ENCODE measurements around the gene PLA2R1. TPM values are rescaled to one million over a fixed set of nuclear protein-coding genes. Genes with fewer than 3 reads are reported as not detected.
A peak's percentile ranks its signal among the peaks of the same experiment; 100 is the strongest.

PLA2R1 gene
- total and polyA plus RNA-seq, 10 of the 15 experiments (the other 5 are each of a cell fraction or from before 2014, with no cell fraction given) = 0.01 to 0.05 (median 0.02) TPM; not detected in 6

DNA sequence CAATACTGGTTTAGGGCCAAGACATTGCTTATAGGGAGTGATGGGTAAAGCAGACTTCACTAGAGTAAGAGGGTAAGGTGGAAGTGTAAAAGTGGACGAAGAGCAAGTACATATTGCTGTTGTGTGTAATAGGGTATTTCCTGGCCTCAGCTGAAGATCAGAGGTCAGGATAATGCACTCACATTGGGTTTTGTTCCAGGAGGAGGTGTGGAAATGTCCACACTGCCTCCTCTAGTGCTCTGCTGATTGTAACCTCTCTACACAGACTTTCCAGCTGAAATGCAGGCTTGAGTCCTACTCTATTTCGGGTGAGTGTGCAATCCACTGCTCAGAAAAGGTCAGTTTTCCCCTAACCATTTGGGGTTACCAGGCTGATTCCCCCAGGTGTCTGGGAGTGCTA, 41.7 kb upstream of the PLA2R1 start:
- no TSS peak for BruUV-seq (replicated peaks)
- SMC1A ChIA-PET (ENCODE audit: uncharacterized antibody, unreplicated experiment) = no interaction called here

DNA sequence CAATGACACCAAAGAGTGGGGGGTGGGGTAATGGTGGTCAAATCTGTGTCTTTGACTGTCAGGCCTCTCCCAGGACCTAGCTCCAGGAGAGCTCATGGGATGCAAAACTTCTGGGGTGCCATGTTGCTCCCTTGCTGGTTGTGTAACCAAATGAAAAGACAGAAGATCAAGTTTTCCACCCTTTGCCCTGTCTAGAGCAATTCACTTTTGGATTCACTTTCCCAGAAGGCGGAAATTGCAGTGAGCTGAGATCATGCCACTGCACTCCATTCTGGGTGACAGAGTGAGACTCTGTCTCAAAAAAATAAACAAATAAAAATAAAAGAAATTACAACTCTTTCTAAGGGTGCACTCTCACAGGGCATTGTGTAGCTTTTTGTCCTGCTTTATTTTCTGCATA, 34.9 kb upstream of the PLA2R1 start:
- no peak overlapping the region for H3K27ac ChIP-seq (ENCODE audit: control insufficient read depth, insufficient read depth)
- TF ChIP-seq, protein P1, sequence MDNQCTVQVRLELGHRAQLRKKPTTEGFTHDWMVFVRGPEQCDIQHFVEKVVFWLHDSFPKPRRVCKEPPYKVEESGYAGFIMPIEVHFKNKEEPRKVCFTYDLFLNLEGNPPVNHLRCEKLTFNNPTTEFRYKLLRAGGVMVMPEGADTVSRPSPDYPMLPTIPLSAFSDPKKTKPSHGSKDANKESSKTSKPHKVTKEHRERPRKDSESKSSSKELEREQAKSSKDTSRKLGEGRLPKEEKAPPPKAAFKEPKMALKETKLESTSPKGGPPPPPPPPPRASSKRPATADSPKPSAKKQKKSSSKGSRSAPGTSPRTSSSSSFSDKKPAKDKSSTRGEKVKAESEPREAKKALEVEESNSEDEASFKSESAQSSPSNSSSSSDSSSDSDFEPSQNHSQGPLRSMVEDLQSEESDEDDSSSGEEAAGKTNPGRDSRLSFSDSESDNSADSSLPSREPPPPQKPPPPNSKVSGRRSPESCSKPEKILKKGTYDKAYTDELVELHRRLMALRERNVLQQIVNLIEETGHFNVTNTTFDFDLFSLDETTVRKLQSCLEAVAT (IDR thresholded peaks at IDR 0.05) = no peak
- TF ChIP-seq NKRF (conservative IDR thresholded peaks at IDR 0.05) = no peak
- no peak for TF ChIP-seq TCF7 (IDR thresholded peaks at IDR 0.05; ENCODE audit: borderline replicate concordance)
- no peak for TF ChIP-seq EP300 (IDR thresholded peaks at IDR 0.05; ENCODE audit: borderline replicate concordance in 1 of 2, control insufficient read depth in 1 of 2, low read depth in 2 of 2, low read length in 2 of 2)
- TF ChIP-seq, protein P2, sequence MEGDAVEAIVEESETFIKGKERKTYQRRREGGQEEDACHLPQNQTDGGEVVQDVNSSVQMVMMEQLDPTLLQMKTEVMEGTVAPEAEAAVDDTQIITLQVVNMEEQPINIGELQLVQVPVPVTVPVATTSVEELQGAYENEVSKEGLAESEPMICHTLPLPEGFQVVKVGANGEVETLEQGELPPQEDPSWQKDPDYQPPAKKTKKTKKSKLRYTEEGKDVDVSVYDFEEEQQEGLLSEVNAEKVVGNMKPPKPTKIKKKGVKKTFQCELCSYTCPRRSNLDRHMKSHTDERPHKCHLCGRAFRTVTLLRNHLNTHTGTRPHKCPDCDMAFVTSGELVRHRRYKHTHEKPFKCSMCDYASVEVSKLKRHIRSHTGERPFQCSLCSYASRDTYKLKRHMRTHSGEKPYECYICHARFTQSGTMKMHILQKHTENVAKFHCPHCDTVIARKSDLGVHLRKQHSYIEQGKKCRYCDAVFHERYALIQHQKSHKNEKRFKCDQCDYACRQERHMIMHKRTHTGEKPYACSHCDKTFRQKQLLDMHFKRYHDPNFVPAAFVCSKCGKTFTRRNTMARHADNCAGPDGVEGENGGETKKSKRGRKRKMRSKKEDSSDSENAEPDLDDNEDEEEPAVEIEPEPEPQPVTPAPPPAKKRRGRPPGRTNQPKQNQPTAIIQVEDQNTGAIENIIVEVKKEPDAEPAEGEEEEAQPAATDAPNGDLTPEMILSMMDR (IDR thresholded peaks at IDR 0.05 in 2 of 3, conservative IDR thresholded peaks at IDR 0.05 in 1 of 3; ENCODE audit: control insufficient read depth in 2 of 3, extremely low read depth in 1 of 3, insufficient read depth in 1 of 3, low read depth in 3 of 3, low read length in 3 of 3) = no peak
- no peak overlapping the region for H3K4me2 ChIP-seq (ENCODE audit: control insufficient read depth, insufficient read depth)
- H3K9me3 ChIP-seq (replicated peaks; ENCODE audit: control insufficient read depth, insufficient read depth, low read length) = no peaks in the 10 kb centered on the region; the same call in 2 of the 3 replicates
- CTCF ChIA-PET = interaction anchor here (1.1 to 1.7 kb wide), 5 partner anchors 11 to 112 kb away, joined by 3 to 8 read pairs (median 5); no protein-coding TSS in a partner anchor
- no peak overlapping the region for H3K9ac ChIP-seq (ENCODE audit: control insufficient read depth, insufficient read depth, low read length)
- SMC1A ChIA-PET (ENCODE audit: uncharacterized antibody, unreplicated experiment) = interaction anchor here (0.6 to 1.5 kb wide), 6 partner anchors 8 to 437 kb away, joined by 3 to 5 read pairs (median 3); no protein-coding TSS in a partner anchor
- no TSS peak for BruUV-seq (replicated peaks)
- H3K79me2 ChIP-seq (ENCODE audit: control insufficient read depth, insufficient read depth, low read length) = no peaks in the 10 kb centered on the region
- no peak overlapping the region for H3K4me3 ChIP-seq
- 96% methylated on average over 1 of the region's 1 CpG for WGBS (ENCODE audit: insufficient coverage, insufficient replicate concordance, low lambda C conversion rate, missing lambda C conversion rate)
- no peaks in the 10 kb centered on the region for H3K36me3 ChIP-seq (ENCODE audit: control insufficient read depth in 2 of 2, insufficient read depth in 2 of 2, low read length in 1 of 2)
- RAD21 ChIA-PET (ENCODE audit: unreplicated experiment) = interaction anchor here (0.9 to 1.4 kb wide), 2 partner anchors 11 to 113 kb away, joined by 3 read pairs; no protein-coding TSS in a partner anchor
- H3K27me3 ChIP-seq (replicated peaks in 1 of 2; ENCODE audit: control insufficient read depth in 2 of 2, insufficient read depth in 2 of 2, low read length in 1 of 2) = peaks cover 0 to 1% of the 10 kb centered on the region in 2 experiments; a peak in 2 of 4 replicates
- POLR2A ChIA-PET = no interaction called here
- no peaks in the 10 kb centered on the region for H4K20me1 ChIP-seq (ENCODE audit: control insufficient read depth, insufficient read depth)
- intact Hi-C loops (cut with micrococcal nuclease; ENCODE audit: unreplicated experiment) = no loop called here
- no peak for ATAC-seq
- H3K4me1 ChIP-seq (ENCODE audit: control insufficient read depth, insufficient read depth, low read length) = no peaks in the 10 kb centered on the region
- DNase-seq (ENCODE audit: low read depth, low spot score) = no peak
- no peak overlapping the region for H2AFZ ChIP-seq (ENCODE audit: control insufficient read depth, low read depth, low read length)
- FAIRE-seq = no peak
- in situ Hi-C loops (cut with MboI) = no loop called here

More for the DNA sequence above, 41.7 kb upstream of the PLA2R1 start:
- H3K9me3 ChIP-seq (replicated peaks; ENCODE audit: control insufficient read depth, insufficient read depth, low read length) = no peaks in the 10 kb centered on the region; the same call in 2 of the 3 replicates
- ChIA-PET RAD21 (ENCODE audit: unreplicated experiment) (no interaction called here), POLR2A (no interaction called here), CTCF (interaction anchor here (1.0 to 1.4 kb wide), 2 partner anchors 11 to 28 kb away, joined by 3 read pairs; no protein-coding TSS in a partner anchor)
- no peak overlapping the region for H3K9ac ChIP-seq (ENCODE audit: control insufficient read depth, insufficient read depth, low read length)
- H3K4me1 ChIP-seq (ENCODE audit: control insufficient read depth, insufficient read depth, low read length) = no peaks in the 10 kb centered on the region; the same call in 1 of the 2 replicates
- ATAC-seq (peak; percentile 46), FAIRE-seq (no peak), DNase-seq (ENCODE audit: low read depth, low spot score) (no peak)
- in situ Hi-C loops (cut with MboI) = no loop called here
- no peak overlapping the region for H3K4me3 ChIP-seq
- no peak overlapping the region for H3K27ac ChIP-seq (ENCODE audit: control insufficient read depth, insufficient read depth)
- no peaks in the 10 kb centered on the region for H4K20me1 ChIP-seq (ENCODE audit: control insufficient read depth, insufficient read depth)
- 0% methylated on average over 2 of the region's 2 CpGs for WGBS (ENCODE audit: insufficient coverage, insufficient replicate concordance, low lambda C conversion rate, missing lambda C conversion rate)
- H3K4me2 ChIP-seq (ENCODE audit: control insufficient read depth, insufficient read depth) = no peak overlapping the region
- H3K79me2 ChIP-seq (ENCODE audit: control insufficient read depth, insufficient read depth, low read length) = no peaks in the 10 kb centered on the region
- H2AFZ ChIP-seq (ENCODE audit: control insufficient read depth, low read depth, low read length) = no peak overlapping the region
- no peaks in the 10 kb centered on the region for H3K36me3 ChIP-seq (ENCODE audit: control insufficient read depth in 2 of 2, insufficient read depth in 2 of 2, low read length in 1 of 2)
- peaks cover 2 to 5% of the 10 kb centered on the region in 2 experiments; a peak in 2 of 4 replicates for H3K27me3 ChIP-seq (replicated peaks in 1 of 2; ENCODE audit: control insufficient read depth in 2 of 2, insufficient read depth in 2 of 2, low read length in 1 of 2)
- intact Hi-C loops (cut with micrococcal nuclease; ENCODE audit: unreplicated experiment) = loop anchor here (10.0 kb wide), 2 partner anchors 209 to 961 kb away; no protein-coding TSS in a partner anchor
- TF ChIP-seq IKZF1 (conservative IDR thresholded peaks at IDR 0.05) (peak; percentile 26; the same call in 1 of the 2 replicates), POLR2A (IDR thresholded peaks at IDR 0.05; ENCODE audit: low read depth, low read length) (no peak), NR2F1 (conservative IDR thresholded peaks at IDR 0.05) (peak; percentile 71), ATF7 (IDR thresholded peaks at IDR 0.05; ENCODE audit: low read depth) (no peak), CBFB (IDR thresholded peaks at IDR 0.05; ENCODE audit: low read depth) (no peak), RAD21 (IDR thresholded peaks at IDR 0.05; ENCODE audit: insufficient read depth, low read depth, low read length) (no peak)
- TF ChIP-seq, protein P3, sequence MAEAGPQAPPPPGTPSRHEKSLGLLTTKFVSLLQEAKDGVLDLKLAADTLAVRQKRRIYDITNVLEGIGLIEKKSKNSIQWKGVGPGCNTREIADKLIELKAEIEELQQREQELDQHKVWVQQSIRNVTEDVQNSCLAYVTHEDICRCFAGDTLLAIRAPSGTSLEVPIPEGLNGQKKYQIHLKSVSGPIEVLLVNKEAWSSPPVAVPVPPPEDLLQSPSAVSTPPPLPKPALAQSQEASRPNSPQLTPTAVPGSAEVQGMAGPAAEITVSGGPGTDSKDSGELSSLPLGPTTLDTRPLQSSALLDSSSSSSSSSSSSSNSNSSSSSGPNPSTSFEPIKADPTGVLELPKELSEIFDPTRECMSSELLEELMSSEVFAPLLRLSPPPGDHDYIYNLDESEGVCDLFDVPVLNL (IDR thresholded peaks at IDR 0.05; ENCODE audit: low read depth, low read length) = no peak
